ENCODE measurements around the gene MANSC4. TPM values are rescaled to one million over a fixed set of nuclear protein-coding genes. Genes with fewer than 3 reads are reported as not detected.

Gene MANSC4
- total and polyA plus RNA-seq, 4 donors, result not detected

GRCh38 chr12:27826076-27826475 lies 46.0 kb upstream of the MANSC4 start:
- Histone ChIP-seq H3K27me3 (ENCODE audit: control insufficient read depth in 4 of 4, insufficient read depth in 4 of 4, low read length in 3 of 4) (no peaks in the 10 kb centered on the region), H3K4me1 (ENCODE audit: control insufficient read depth in 4 of 4, insufficient read depth in 4 of 4, low read length in 3 of 4) (peaks cover 0 to 3% (median 1%) of the 10 kb centered on the region in 4 donors), H3K9ac (ENCODE audit: low read depth in 1 of 2, low read length in 2 of 2) (no peak overlapping the region), H3K36me3 (ENCODE audit: control insufficient read depth in 4 of 4, insufficient read depth in 3 of 4, low read depth in 1 of 4, low read length in 3 of 4) (no peaks in the 10 kb centered on the region), H3K27ac (ENCODE audit: low read depth in 1 of 2, low read length in 2 of 2) (no peak overlapping the region), H3K9me3 (ENCODE audit: control insufficient read depth in 4 of 4, low read length in 3 of 4) (no peaks in the 10 kb centered on the region), H3K4me3 (ENCODE audit: low read depth in 1 of 3, low read length in 3 of 3) (no peak overlapping the region)
- WGBS, result 86% methylated on average over 1 of the region's 1 CpG
- no peak for DNase-seq (ENCODE audit: low spot score)
- TF ChIP-seq GABPA (IDR thresholded peaks at IDR 0.05 in 1 of 2, conservative IDR thresholded peaks at IDR 0.05 in 1 of 2) (no peak), TAF1 (conservative IDR thresholded peaks at IDR 0.05) (no peak), RAD21 (IDR thresholded peaks at IDR 0.05) (no peak), RXRA (IDR thresholded peaks at IDR 0.05) (no peak), ZBTB33 (IDR thresholded peaks at IDR 0.05) (no peak), YY1 (IDR thresholded peaks at IDR 0.05) (no peak), HNF4G (IDR thresholded peaks at IDR 0.05) (no peak), JUND (IDR thresholded peaks at IDR 0.05) (no peak)

- WGBS, result 66% methylated on average over 12 of the region's 12 CpGs
- Histone ChIP-seq H3K4me3 (ENCODE audit: low read depth in 1 of 3, low read length in 3 of 3) (no peak overlapping the region), H3K27me3 (ENCODE audit: control insufficient read depth in 4 of 4, insufficient read depth in 4 of 4, low read length in 3 of 4) (no peaks in the 10 kb centered on the region), H3K9me3 (ENCODE audit: control insufficient read depth in 4 of 4, low read length in 3 of 4) (no peaks in the 10 kb centered on the region), H3K27ac (ENCODE audit: low read depth in 1 of 2, low read length in 2 of 2) (no peak overlapping the region), H3K36me3 (ENCODE audit: control insufficient read depth in 4 of 4, insufficient read depth in 3 of 4, low read depth in 1 of 4, low read length in 3 of 4) (no peaks in the 10 kb centered on the region), H3K4me1 (ENCODE audit: control insufficient read depth in 4 of 4, insufficient read depth in 4 of 4, low read length in 3 of 4) (peaks cover 0 to 3% (median 1%) of the 10 kb centered on the region in 4 donors), H3K9ac (ENCODE audit: low read depth in 1 of 2, low read length in 2 of 2) (no peak overlapping the region)
- DNase-seq (ENCODE audit: low spot score), result no peak
- TF ChIP-seq YY1 (IDR thresholded peaks at IDR 0.05) (no peak), TAF1 (conservative IDR thresholded peaks at IDR 0.05) (no peak), RAD21 (IDR thresholded peaks at IDR 0.05) (no peak), HNF4A (conservative IDR thresholded peaks at IDR 0.05) (no peak), SP1 (IDR thresholded peaks at IDR 0.05) (no peak), REST (IDR thresholded peaks at IDR 0.05) (no peak), NR2F2 (IDR thresholded peaks at IDR 0.05) (no peak), ZBTB33 (IDR thresholded peaks at IDR 0.05) (no peak), MAX (IDR thresholded peaks at IDR 0.05) (no peak), RXRA (IDR thresholded peaks at IDR 0.05) (no peak), GABPA (IDR thresholded peaks at IDR 0.05 in 1 of 2, conservative IDR thresholded peaks at IDR 0.05 in 1 of 2) (no peak), CTCF (IDR thresholded peaks at IDR 0.05; ENCODE audit: low read depth, low read length, missing input control) (no peak)
These were observed 44.2 kb upstream of the MANSC4 start for GRCh38 chr12:27824126-27824842.
